Skin of body (tissue), 2 donors: ENCODE results near the gene CCDC102A. TPM values are rescaled to one million over a fixed set of nuclear protein-coding genes. Genes with fewer than 3 reads are reported as not detected.
A peak's percentile ranks its signal among the peaks of the same experiment; 100 is the strongest.
"Not testable (repeated sequence)": the region's sequence is repeated elsewhere in the genome, so short reads cannot be mapped to it uniquely, and the experiment has no call there.

Experiments used
- DNase-seq: peaks from one replicate; lab custom pipeline; 2025; lab: John Stamatoyannopoulos, UW
- total RNA-seq: library from RNA; depleted of rRNA; stranded (reverse); fragments of >200 nt; gene quantifications from one replicate; pipeline ENCODE4 v1.2.3, GENCODE V29; 2014

The CCDC102A gene
- total RNA-seq, 1 donor from 2014 or later = 8.0 TPM

GRCh38 chr16:57565461-57565860, 29.1 kb upstream of the CCDC102A start:
- DNase-seq = no peak

GRCh38 chr16:57564571-57565270, 28.4 kb upstream of the CCDC102A start:
- DNase-seq = no peak

DNA sequence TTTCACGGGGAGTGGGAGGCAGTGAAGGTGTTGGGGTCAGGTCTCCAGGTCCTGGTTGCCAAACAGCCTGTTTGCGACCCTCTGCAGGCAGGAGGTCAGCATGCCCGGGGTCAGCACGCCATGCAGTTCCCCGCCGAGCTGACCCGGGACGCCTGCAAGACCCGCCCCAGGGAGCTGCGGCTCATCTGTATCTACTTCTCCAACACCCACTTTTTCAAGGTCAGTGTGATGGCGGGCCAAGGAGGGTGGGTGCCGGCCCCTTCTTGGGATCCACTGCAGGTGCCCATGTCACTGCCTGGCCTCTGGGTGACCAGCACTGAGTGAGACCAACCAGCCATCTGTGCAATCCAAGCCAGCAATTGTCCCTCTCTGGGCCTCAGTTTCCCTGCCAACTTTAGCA, 27.4 kb upstream of the CCDC102A start:
- no peak for DNase-seq

DNA sequence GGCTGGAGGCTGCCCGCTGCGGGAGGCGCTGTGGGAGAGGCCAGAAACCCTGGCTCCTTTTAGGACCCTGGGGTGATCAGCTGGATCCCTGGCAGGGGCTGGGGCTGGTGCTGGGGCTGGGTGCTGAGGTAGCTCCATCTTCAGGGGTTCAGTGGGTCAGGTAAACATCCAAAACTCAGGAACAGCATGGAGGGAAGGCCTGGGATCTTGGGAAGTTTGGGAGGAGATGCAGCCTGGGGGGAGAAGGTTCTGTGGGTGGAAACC, 27.0 kb upstream of the CCDC102A start:
- no peak for DNase-seq

DNA sequence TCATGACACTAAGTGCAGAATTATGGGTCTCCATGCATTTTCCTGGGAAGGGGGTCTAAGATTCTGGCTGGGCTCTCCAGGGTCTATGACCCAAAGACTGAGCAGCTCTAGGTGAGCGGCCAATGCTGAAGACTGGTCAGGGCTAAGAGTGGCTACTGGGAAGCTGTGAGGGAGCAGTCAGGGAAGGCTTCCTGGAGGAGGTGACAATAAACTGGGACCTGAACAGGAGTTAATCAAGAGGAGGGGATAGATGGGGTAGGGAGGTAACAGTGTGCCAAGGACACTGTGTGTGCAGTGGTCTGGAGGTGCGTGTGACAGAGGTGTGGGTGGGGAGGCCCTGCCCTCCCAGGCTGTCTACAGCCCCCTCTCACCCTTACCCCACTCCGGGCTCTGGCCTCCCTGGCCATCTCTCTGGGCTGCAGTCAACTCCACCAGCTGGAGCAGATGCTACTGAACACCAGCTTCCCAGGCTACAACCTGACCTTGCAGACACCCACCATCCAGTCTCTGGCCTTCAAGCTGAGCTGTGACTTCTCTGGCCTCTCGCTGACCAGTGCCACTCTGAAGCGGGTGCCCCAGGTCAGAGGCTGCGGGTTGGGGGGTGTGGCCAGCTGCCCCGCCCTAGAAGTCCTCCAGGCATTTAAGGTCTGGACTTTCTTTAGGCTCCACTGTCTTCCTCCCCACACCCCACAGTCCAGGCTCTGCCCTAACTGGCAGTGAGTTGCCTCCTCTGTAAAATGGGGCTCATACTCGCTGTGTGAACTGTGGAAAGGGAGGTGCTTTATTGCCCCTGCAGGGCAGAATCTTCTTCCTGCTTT, 26.5 kb upstream of the CCDC102A start:
- no peak for DNase-seq

GRCh38 chr16:57562066-57562465, 25.7 kb upstream of the CCDC102A start:
- no peak for DNase-seq

DNA sequence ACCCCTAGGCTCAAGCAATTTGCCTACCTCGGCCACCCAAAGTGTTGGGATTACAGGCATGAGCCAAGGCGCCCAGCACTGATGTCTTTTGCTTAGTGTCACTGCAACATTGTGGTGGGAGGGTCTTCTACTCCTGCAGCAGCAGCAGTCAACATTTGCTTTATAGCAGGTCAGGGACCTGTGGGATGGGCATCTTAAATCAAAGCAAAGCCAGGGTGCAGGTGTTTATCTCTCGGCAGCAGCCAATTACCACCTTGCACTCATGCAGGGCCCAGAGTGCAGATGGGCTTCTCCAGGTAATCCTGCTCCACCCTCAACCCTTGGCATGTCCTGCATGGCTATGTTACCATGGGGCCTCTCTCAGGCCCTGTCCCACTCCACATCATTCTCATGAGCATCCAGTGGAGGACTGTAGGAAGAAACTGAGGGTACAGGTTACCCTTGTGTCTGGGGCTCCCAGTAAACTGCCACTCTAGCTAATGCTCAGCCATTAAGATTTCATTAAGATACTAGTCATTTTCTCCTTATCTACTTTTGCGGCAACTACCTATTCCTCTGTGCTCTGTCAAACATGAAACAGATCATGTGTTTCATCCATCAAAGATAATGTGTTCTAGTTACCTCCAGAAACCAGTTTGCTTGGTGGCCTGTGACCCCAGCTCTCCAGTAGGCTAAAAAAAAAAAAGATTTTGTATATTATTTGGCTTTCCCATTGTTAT, 22.9 kb upstream of the CCDC102A start:
- no peak for DNase-seq

- DNase-seq = no peak
These were observed 20.7 kb upstream of the CCDC102A start for GRCh38 chr16:57556941-57557541.

- no peak for DNase-seq
These were observed 19.5 kb upstream of the CCDC102A start for GRCh38 chr16:57555831-57556230.

- no peak for DNase-seq
These were observed 14.7 kb upstream of the CCDC102A start for GRCh38 chr16:57551057-57551456.

DNA sequence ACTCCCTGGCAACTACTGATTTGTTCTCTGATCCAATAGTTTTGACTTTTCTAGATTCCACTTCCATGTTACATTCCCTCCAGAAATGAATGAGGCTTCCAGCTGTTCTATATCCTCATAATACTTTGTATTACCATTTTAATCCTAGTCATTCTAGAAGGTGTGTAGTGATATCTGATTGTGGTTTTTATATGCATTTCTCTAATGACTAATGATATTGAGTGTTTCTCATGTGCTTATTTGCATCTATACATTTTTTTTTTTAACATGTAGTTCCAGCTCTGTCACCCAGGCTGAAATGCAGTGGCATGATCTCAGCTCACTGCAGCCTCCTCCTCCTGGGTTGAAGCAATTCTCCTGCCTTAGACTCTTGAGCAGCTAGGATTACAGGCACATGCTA, 13.4 kb upstream of the CCDC102A start:
- DNase-seq = no peak

DNA sequence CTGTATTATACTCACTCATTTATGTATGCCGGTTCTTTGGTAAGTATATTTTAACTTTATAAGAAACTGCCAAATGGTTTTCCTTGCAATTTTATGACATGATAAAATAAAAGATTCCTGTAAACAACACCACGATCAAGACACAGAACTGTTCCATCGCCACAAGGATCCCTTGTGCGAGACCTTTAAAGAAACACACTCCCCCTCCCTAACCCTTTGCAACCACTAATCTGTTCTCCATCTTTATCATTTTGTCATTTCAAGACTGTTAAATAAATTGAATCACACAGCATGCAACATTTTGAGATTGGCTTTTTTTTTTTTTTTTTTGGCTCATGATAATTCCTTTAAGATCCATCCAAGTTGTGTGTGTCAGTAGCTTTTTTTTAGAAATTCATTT, 12.0 kb upstream of the CCDC102A start:
- DNase-seq = no peak

- DNase-seq = not testable (repeated sequence)
These were observed 11.2 kb upstream of the CCDC102A start for GRCh38 chr16:57547524-57547923.

DNA sequence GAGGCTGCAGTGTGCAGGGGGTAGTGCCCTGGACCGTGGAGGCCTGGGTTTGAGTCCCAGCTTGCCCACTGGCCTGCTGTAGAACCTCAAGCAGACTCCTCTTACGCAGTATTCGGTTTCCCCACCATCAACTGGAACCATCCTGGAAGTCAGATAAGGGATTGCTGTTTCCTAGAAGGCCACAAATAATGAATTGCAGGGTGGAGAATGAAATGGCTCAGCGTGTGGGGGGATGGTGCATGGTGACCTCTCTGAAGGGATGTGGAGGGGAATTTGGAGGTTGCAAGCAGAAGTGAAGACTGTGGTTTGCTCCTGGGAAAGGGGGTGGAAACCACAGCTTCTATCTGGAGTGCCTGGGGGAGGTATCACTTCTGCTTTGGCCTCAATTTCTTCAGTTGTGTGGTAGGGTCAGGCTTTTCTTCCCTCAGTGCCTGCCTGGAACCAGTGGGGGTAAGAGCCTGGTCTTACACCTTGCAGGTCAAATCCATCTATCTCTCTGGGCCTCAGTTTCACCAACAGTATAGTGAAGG, 7.8 kb upstream of the CCDC102A start:
- no peak for DNase-seq

DNA sequence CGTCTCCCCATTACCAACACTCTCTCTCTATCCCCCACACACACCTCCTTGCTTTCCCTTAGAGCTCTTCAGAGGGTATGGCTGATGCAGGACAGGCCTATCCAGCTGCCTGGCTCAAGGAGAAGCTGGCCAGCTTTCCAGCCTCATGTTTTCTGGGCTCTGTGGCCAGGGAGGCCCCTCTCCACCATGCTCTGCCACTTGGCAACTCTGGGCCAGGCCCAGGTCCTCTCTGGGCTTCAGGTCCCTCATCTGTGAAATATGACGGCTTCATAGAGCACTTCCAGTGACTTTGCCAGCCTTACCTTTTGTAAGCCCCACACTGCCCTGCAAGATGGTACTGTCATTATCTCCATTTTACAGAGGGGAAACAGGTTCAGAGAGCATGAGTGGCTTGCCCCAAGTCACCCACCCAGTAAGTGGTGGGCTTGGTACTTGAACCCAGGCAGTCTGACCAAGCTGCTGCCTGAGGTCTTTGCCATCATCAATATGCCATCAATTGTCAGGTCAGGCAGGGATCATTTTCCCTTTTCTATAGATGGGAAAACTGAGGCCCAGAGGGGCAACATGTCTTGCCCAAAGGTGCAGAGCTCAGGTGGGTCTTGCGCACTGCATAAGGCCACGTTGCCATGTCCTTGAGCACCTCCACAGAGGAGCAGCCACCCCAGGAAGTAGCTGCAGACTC, 5.5 kb upstream of the CCDC102A start:
- no peak for DNase-seq

- DNase-seq = peak; percentile 22
These were observed 4.8 kb upstream of the CCDC102A start for GRCh38 chr16:57540906-57541753.

DNA sequence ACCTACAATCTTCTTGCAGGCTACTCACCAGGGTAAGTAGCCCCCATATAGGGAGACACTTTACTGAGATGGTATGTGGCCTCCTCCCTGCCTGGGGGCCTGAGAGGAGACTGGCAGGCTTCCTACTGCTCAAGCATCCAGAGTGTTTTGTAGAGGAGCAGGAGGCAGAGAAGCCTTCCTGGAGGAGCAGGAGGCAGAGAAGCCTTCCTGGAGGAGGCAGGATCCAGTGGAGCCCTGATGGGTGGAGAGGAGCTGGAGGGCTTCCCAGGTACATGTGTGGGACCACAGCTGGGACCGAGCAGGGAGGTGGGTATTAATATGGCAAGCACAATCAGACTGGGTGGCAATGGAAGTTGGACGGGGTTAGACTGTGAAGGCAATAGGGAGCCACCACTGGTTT, 4.0 kb upstream of the CCDC102A start:
- no peak for DNase-seq

GRCh38 chr16:57539072-57539796, 2.9 kb upstream of the CCDC102A start:
- no peak for DNase-seq

GRCh38 chr16:57538235-57538721, 1.9 kb upstream of the CCDC102A start:
- no peak for DNase-seq
